HG03565 (cell line): ENCODE data around the gene SCAPER.

Source experiments
- ATAC-seq: cut with Tn5 transposase; IDR thresholded peaks from one replicate; pipeline ENCODE4 v1.9.1; 2021; ENCODE audit warnings: mild to moderate bottlenecking, moderate library complexity; ENCODE audit not compliant: unreplicated experiment

SCAPER gene

GRCh38 chr15:76378691-76379090 is 526.4 kb downstream of the SCAPER start:
- no peak for ATAC-seq

GRCh38 chr15:76377751-76378150 is 527.4 kb downstream of the SCAPER start:
- ATAC-seq: no peak

GRCh38 chr15:76377217-76377616 is 527.9 kb downstream of the SCAPER start:
- no peak for ATAC-seq

- ATAC-seq: no peak
Measured at GRCh38 chr15:76376816-76377215, 528.3 kb downstream of the SCAPER start.

GRCh38 chr15:76376029-76376428 is 529.1 kb downstream of the SCAPER start:
- ATAC-seq: no peak

GRCh38 chr15:76368122-76368621 is 537.0 kb downstream of the SCAPER start:
- ATAC-seq: no peak

- no peak for ATAC-seq
Measured at GRCh38 chr15:76366714-76367113, 538.4 kb downstream of the SCAPER start.

- no peak for ATAC-seq
Measured at GRCh38 chr15:76363251-76363650, 541.9 kb downstream of the SCAPER start.

- ATAC-seq: no peak
Measured at GRCh38 chr15:76360416-76360815, 544.7 kb downstream of the SCAPER start.

GRCh38 chr15:76359152-76359551 is 546.0 kb downstream of the SCAPER start:
- ATAC-seq: no peak

- ATAC-seq: no peak
Measured at GRCh38 chr15:76358453-76358852, 546.7 kb downstream of the SCAPER start.

- no peak for ATAC-seq
Measured at GRCh38 chr15:76354823-76355440, 550.2 kb downstream of the SCAPER start.

GRCh38 chr15:76353903-76354302 is 551.2 kb downstream of the SCAPER start:
- no peak for ATAC-seq

- ATAC-seq: no peak
Measured at GRCh38 chr15:76353023-76353577, 552.0 kb downstream of the SCAPER start.

GRCh38 chr15:76349301-76350070 is 555.7 kb downstream of the SCAPER start:
- no peak for ATAC-seq

GRCh38 chr15:76347482-76348055 is 557.6 kb downstream of the SCAPER start:
- ATAC-seq: no peak

GRCh38 chr15:76346669-76347481 is 558.3 kb downstream of the SCAPER start:
- no peak for ATAC-seq

GRCh38 chr15:76345880-76346668 is 559.1 kb downstream of the SCAPER start:
- no peak for ATAC-seq

- no peak for ATAC-seq
Measured at GRCh38 chr15:76345583-76345879, 559.6 kb downstream of the SCAPER start.

- ATAC-seq: no peak
Measured at GRCh38 chr15:76344893-76345582, 560.1 kb downstream of the SCAPER start.
